PC-9 (cell line): ENCODE data around the gene VWA7. TPM values are rescaled to one million over a fixed set of nuclear protein-coding genes. Genes with fewer than 3 reads are reported as not detected.

Experiments
- BruUV-seq: library from RNA; stranded (reverse); fragments of 400-500 nt; replicated peaks from 2 replicates; lab custom pipeline; 2021; lab: Mats Ljungman, UMichigan
- CTCF ChIA-PET: fragments of 300-600 bp; sonication (Branson Sonifier 250); formaldehyde crosslinking; loops from one replicate; lab custom pipeline; 2022; ENCODE audit warnings: antibody characterized with exemption; lab: Charles Lee
- POLR2A ChIA-PET: fragments of 300-600 bp; sonication (Branson Sonifier 250); formaldehyde crosslinking; loops from one replicate; lab custom pipeline; 2022; ENCODE audit warnings: antibody characterized with exemption; ENCODE audit not compliant: unreplicated experiment; lab: Charles Lee
- DNase-seq, 2 experiments: peaks; one replicate each; pipeline versions ENCODE4 v3.0.0 to v3.0.0-alpha.2; 2015 to 2022; ENCODE audit warnings: mixed read lengths in 1 of 2
- H2AFZ ChIP-seq: fragments of 200-600 bp; sonication (generic); 2 replicates; pipeline ENCODE4 v1.8.1; 2017; ENCODE audit warnings: antibody characterized with exemption
- H3F3A ChIP-seq: fragments of 200-600 bp; sonication (generic); 2 replicates; pipeline ENCODE4 v1.8.1; 2017; ENCODE audit warnings: antibody characterized with exemption, mild to moderate bottlenecking, low read depth; ENCODE audit not compliant: insufficient read depth
- H3K27ac ChIP-seq: fragments of 200-600 bp; sonication (generic); 2 replicates; pipeline ENCODE4 v1.6.1; 2016; ENCODE audit warnings: mixed run types
- H3K27me3 ChIP-seq: fragments of 200-600 bp; sonication (generic); 2 replicates; pipeline ENCODE4 v1.6.1; 2016; ENCODE audit warnings: low read depth, mixed run types; ENCODE audit not compliant: insufficient read depth
- H3K36me3 ChIP-seq: fragments of 200-600 bp; sonication (generic); 2 replicates; pipeline ENCODE4 v1.6.1; 2016; ENCODE audit warnings: low read depth, mixed run types
- H3K4me1 ChIP-seq: fragments of 200-600 bp; sonication (generic); replicated peaks from 2 replicates; pipeline ENCODE4 v1.6.1; 2016; ENCODE audit warnings: mixed run types; ENCODE audit not compliant: insufficient read depth
- H3K4me2 ChIP-seq: fragments of 200-600 bp; sonication (generic); 2 replicates; pipeline ENCODE4 v1.6.1; 2017; ENCODE audit warnings: mixed run types
- H3K4me3 ChIP-seq: fragments of 200-600 bp; sonication (generic); 2 replicates; pipeline ENCODE4 v1.6.1; 2016; ENCODE audit warnings: mixed run types
- H3K79me2 ChIP-seq: fragments of 200-600 bp; sonication (generic); 2 replicates; pipeline ENCODE4 v1.6.1; 2017; ENCODE audit warnings: low read depth, mixed run types
- H3K9me2 ChIP-seq: fragments of 200-600 bp; sonication (generic); 2 replicates; pipeline ENCODE4 v1.8.1; 2017; ENCODE audit warnings: mild to moderate bottlenecking; ENCODE audit not compliant: insufficient read depth
- H3K9me3 ChIP-seq: fragments of 200-600 bp; sonication (generic); 2 replicates; pipeline ENCODE4 v1.8.1; 2016; ENCODE audit warnings: low read depth; ENCODE audit not compliant: insufficient read depth
- H4K20me1 ChIP-seq: fragments of 200-600 bp; sonication (generic); 2 replicates; pipeline ENCODE4 v1.8.1; 2017; ENCODE audit not compliant: insufficient read depth
- CTCF ChIP-seq: fragments of 200-600 bp; sonication (generic); conservative IDR thresholded peaks from 2 replicates; pipeline ENCODE4 v1.6.1; 2017; ENCODE audit warnings: mixed run types, antibody characterized with exemption, mild to moderate bottlenecking, moderate library complexity
- EZH2 ChIP-seq: fragments of 200-600 bp; sonication (generic); IDR thresholded peaks from 2 replicates; pipeline ENCODE4 v1.8.0; 2017; ENCODE audit warnings: antibody characterized with exemption, low read depth
- intact Hi-C: fragments of 100-400 bp; cut with micrococcal nuclease; formaldehyde crosslinking; loops from one replicate; pipeline ENCODE4 v1.10.0; 2022; ENCODE audit not compliant: unreplicated experiment
- total RNA-seq: library from RNA; stranded (reverse); gene quantifications from 2 replicates; pipeline ENCODE4 v1.2.3, GENCODE V29; 2021

VWA7 gene
- total RNA-seq, 1 experiment from 2014 or later, result 6.0 TPM

DNA sequence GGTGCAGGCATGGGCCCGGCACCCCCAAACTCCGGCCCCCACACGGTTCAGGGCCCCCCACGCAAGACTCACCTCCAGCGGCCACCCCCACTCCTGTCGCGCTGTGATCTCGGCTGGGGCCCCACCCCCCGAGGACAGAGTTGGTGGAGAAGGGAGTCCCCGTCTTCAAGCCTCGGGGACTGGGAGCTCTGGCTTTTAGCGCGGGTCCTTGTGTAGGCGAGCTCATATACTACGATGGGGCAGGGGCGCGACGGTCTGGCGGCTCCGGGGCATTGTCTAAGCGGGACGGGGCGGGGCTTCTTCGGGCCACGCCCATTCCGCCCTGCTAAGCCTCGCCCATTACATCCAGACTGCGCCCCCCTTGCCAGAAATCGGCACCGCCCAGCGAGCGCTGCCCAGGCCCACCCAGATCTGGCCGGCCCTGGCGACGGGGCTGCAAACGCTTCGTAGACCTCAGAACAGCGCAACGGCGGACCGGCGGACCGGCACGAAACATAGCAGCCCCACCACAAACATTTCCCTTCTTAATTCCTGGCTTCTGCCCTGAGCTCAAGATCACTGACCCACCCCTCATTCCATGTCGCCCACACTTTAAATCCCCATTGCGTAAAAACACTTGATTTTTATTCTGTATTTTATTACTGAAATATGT is 47.0 kb downstream of the VWA7 start:
- DNase-seq, result peak; percentile 62 to 81
- TF ChIP-seq EZH2 (no peak), CTCF (no peak)
- peaks cover 15% of the 10 kb centered on the region for H3K4me1 ChIP-seq
- H3K36me3 ChIP-seq, result peaks cover 37% of the 10 kb centered on the region
- CTCF ChIA-PET, result interaction anchor here (1.4 kb wide), 1 partner anchor 39 kb away, joined by 10 read pairs; no protein-coding TSS in a partner anchor
- POLR2A ChIA-PET, result interaction anchor here (0.5 to 0.6 kb wide), 3 partner anchors 70 to 241 kb away, joined by 5 to 12 read pairs (median 11); no protein-coding TSS in a partner anchor
- no peaks in the 10 kb centered on the region for H3K27me3 ChIP-seq
- H3K4me2 ChIP-seq, result peak overlapping the region; percentile 73
- H3K27ac ChIP-seq, result no peak overlapping the region
- peak overlapping the region; percentile 81 for H3K4me3 ChIP-seq
- no peaks in the 10 kb centered on the region for H3K9me3 ChIP-seq
- intact Hi-C loops, result loop anchor here (1.0 to 10.0 kb wide), 3 partner anchors 8 to 185 kb away; partner anchors contain the start of genes ATP6V1G2, DDX39B and NFKBIL1
- peak overlapping the region; percentile 78 for H2AFZ ChIP-seq
- H3F3A ChIP-seq, result peaks cover 69% of the 10 kb centered on the region
- H4K20me1 ChIP-seq, result peaks cover 29% of the 10 kb centered on the region
- no peaks in the 10 kb centered on the region for H3K9me2 ChIP-seq
- H3K79me2 ChIP-seq, result peaks cover 31% of the 10 kb centered on the region
- no TSS peak for BruUV-seq

DNA sequence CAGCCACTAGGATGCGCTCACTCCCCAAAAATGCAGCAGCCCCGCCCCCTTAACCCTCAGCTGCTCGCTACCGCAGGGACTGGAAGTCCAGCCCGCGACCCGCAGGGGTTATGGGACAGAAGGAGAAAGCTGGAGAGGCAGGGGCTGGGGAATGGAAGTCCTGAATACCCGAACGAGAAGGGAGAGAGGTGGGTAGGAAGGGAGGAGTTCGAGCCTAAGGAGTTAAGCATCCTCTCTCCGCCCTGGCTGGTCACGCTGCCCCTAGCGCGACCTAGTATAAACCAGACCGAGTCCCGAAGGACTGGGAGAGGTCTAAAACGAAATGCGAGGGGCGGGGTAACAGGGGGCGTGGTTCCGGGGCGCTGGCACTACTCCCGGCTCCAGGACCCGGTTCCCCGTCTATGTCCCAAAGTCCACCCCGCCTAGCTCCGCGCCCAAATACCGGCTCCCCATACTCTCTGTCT is 47.6 kb downstream of the VWA7 start:
- Histone ChIP-seq H3K79me2 (peaks cover 25% of the 10 kb centered on the region), H3K27ac (no peak overlapping the region), H3K4me3 (peak overlapping the region; percentile 81), H4K20me1 (peaks cover 29% of the 10 kb centered on the region), H3K4me2 (peak overlapping the region; percentile 73), H3K36me3 (peaks cover 37% of the 10 kb centered on the region), H3K9me3 (no peaks in the 10 kb centered on the region), H2AFZ (peak overlapping the region; percentile 78), H3F3A (peaks cover 64% of the 10 kb centered on the region), H3K27me3 (no peaks in the 10 kb centered on the region), H3K9me2 (no peaks in the 10 kb centered on the region), H3K4me1 (peaks cover 15% of the 10 kb centered on the region)
- intact Hi-C loops, result loop anchor here (1.0 kb wide), 2 partner anchors 9 to 40 kb away; no protein-coding TSS in a partner anchor
- TF ChIP-seq EZH2 (no peak), CTCF (peak; percentile 6; the same call in 1 of the 2 replicates)
- no TSS peak for BruUV-seq
- POLR2A ChIA-PET, result interaction anchor here (0.5 to 0.6 kb wide), 2 partner anchors 111 to 169 kb away, joined by 5 to 11 read pairs; no protein-coding TSS in a partner anchor
- CTCF ChIA-PET, result interaction anchor here (1.4 kb wide), 1 partner anchor 40 kb away, joined by 10 read pairs; no protein-coding TSS in a partner anchor
- DNase-seq, result peak; percentile 78 to 91

DNA sequence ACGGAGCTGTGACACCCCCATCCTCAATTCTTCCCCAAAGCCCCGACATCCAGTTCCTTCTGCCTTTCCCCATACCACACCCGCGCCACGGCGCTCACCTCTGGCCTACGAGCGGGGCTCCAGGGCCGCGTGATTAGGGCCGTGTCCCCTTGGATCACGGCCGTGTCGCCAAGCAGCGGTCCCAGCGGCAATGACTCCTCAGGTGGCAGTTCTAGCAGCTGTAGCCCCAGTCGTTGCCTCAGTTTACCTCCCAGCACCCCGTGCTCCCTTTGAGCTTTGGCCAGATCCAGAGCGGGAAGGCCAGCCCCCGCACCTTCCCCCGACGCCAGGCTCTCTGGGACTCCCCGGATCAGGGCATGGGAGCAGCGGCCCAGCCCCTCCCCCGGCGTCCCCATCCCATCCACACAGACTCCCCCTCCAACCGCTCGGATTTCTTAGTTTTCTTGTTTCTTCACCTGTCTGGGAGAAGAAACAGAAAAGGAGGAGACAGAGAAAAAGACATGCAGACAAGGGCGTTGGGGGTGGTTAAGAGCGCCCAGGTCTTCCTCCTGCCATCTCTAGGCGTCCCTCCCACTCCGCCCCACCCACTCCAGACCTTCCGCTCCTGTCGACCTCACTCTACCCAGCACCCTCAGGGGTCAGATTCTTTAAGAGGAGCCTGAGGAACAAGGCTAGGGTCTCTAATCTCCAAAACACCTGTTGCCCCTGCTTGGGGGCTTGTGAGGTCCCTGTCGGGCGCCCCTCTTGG is 48.2 kb downstream of the VWA7 start, which contains the start of gene DDAH2:
TSS of gene DDAH2 (minus strand) at position 533 of the 748 bp plus-strand sequence. CDS start at position 395, 138 bp downstream.
- POLR2A ChIA-PET, result interaction anchor here (0.5 kb wide), 2 partner anchors 169 kb away, joined by 3 to 5 read pairs; no protein-coding TSS in a partner anchor
- Histone ChIP-seq H3K4me2 (peak within 1 kb of the TSS; percentile 73), H3K36me3 (peaks cover 33% of the 10 kb centered on the region), H3K4me3 (peak within 1 kb of the TSS; percentile 81), H3K9me2 (no peaks in the 10 kb centered on the region), H3K9me3 (no peaks in the 10 kb centered on the region), H3K4me1 (peaks cover 9% of the 10 kb centered on the region), H3K27me3 (no peaks in the 10 kb centered on the region), H3K79me2 (peaks cover 19% of the 10 kb centered on the region), H2AFZ (peak within 1 kb of the TSS; percentile 78), H4K20me1 (peaks cover 24% of the 10 kb centered on the region), H3K27ac (no peak within 1 kb of the TSS), H3F3A (peaks cover 58% of the 10 kb centered on the region)
- no TSS peak for BruUV-seq
- CTCF ChIA-PET, result interaction anchor here (0.7 to 1.4 kb wide), 2 partner anchors 9 to 41 kb away, joined by 10 to 12 read pairs; no protein-coding TSS in a partner anchor
- TF ChIP-seq EZH2, result no peak
- TF ChIP-seq CTCF, result peak; percentile 81
- intact Hi-C loops, result loop anchor here (1.0 kb wide), 2 partner anchors 9 to 40 kb away; no protein-coding TSS in a partner anchor
- DNase-seq, result no peak
